ENCODE data around the gene SHC1. TPM values are rescaled to one million over a fixed set of nuclear protein-coding genes. Genes with fewer than 3 reads are reported as not detected.

Gene SHC1
- polyA plus RNA-seq, 3 donors: 26.7 to 70.6 (median 31.5) TPM

- peaks cover 0 to 8% of the 10 kb centered on the region in 2 donors for H3K36me3 ChIP-seq (replicated peaks in 1 of 2; ENCODE audit: control insufficient read depth in 1 of 2, insufficient read depth in 2 of 2, low read length in 2 of 2)
- no peak overlapping the region for H3K4me2 ChIP-seq (replicated peaks; ENCODE audit: extremely low read depth, low read length, poor library complexity, severe bottlenecking)
- no peaks in the 10 kb centered on the region for H3K4me1 Mint-ChIP-seq
- no peak overlapping the region for H3K4me3 ChIP-seq (replicated peaks in 1 of 3; ENCODE audit: low read depth in 2 of 3, low read length in 3 of 3)
- H3K36me3 Mint-ChIP-seq: peaks cover 19 to 29% of the 10 kb centered on the region in 2 donors
- H4K20me1 ChIP-seq (ENCODE audit: insufficient read depth, low read length): no peaks in the 10 kb centered on the region
- no peak for TF ChIP-seq CTCF (IDR thresholded peaks at IDR 0.05)
- H3K4me3 Mint-ChIP-seq: no peak overlapping the region
- peaks cover 10 to 18% (median 12%) of the 10 kb centered on the region in 7 donors for H3K9me3 Mint-ChIP-seq
- no peak overlapping the region for H3K9ac ChIP-seq (ENCODE audit: insufficient read depth, low read length, poor library complexity, severe bottlenecking)
- H3K9me3 ChIP-seq (replicated peaks in 1 of 2; ENCODE audit: control insufficient read depth in 1 of 2, insufficient read depth in 1 of 2, low read length in 2 of 2): peaks cover 0 to 8% of the 10 kb centered on the region in 2 donors
- no CpG with 5 or more reads among the region's 3 CpGs for WGBS (ENCODE audit: insufficient coverage)
- no peaks in the 10 kb centered on the region for H3K4me1 ChIP-seq (ENCODE audit: control insufficient read depth in 1 of 2, insufficient read depth in 2 of 2, low read length in 2 of 2)
- no peak for DNase-seq
- H3K27me3 Mint-ChIP-seq (ENCODE audit: low read depth in 3 of 3): peaks cover 0 to 4% (median 2%) of the 10 kb centered on the region in 3 donors
- H3K79me2 ChIP-seq (ENCODE audit: insufficient read depth, low read length): no peaks in the 10 kb centered on the region
- intact Hi-C loops (cut with micrococcal nuclease): no loop called here
- H3K27ac Mint-ChIP-seq: no peak overlapping the region
- no peak overlapping the region for H3K27ac ChIP-seq (ENCODE audit: low read depth in 1 of 2, low read length in 2 of 2)
- H3K27me3 ChIP-seq (ENCODE audit: control insufficient read depth in 2 of 2, insufficient read depth in 2 of 2, low read length in 2 of 2): no peaks in the 10 kb centered on the region
- no peak overlapping the region for H2AFZ ChIP-seq (ENCODE audit: insufficient read depth, low read depth, low read length, poor library complexity, severe bottlenecking)
These were observed 57.3 kb downstream of the SHC1 start for GRCh38 chr1:154913273-154913672.

GRCh38 chr1:154912755-154913154 lies 57.8 kb downstream of the SHC1 start:
- Histone ChIP-seq H3K4me3 (replicated peaks in 1 of 3; ENCODE audit: low read depth in 2 of 3, low read length in 3 of 3) (no peak overlapping the region), H4K20me1 (ENCODE audit: insufficient read depth, low read length) (no peaks in the 10 kb centered on the region), H2AFZ (ENCODE audit: insufficient read depth, low read depth, low read length, poor library complexity, severe bottlenecking) (no peak overlapping the region), H3K9ac (ENCODE audit: insufficient read depth, low read length, poor library complexity, severe bottlenecking) (no peak overlapping the region), H3K4me2 (replicated peaks; ENCODE audit: extremely low read depth, low read length, poor library complexity, severe bottlenecking) (no peak overlapping the region), H3K9me3 (replicated peaks in 1 of 2; ENCODE audit: control insufficient read depth in 1 of 2, insufficient read depth in 1 of 2, low read length in 2 of 2) (peaks cover 0 to 8% of the 10 kb centered on the region in 2 donors), H3K79me2 (ENCODE audit: insufficient read depth, low read length) (no peaks in the 10 kb centered on the region), H3K27ac (ENCODE audit: low read depth in 1 of 2, low read length in 2 of 2) (no peak overlapping the region), H3K36me3 (replicated peaks in 1 of 2; ENCODE audit: control insufficient read depth in 1 of 2, insufficient read depth in 2 of 2, low read length in 2 of 2) (peaks cover 0 to 8% of the 10 kb centered on the region in 2 donors), H3K4me1 (ENCODE audit: control insufficient read depth in 1 of 2, insufficient read depth in 2 of 2, low read length in 2 of 2) (no peaks in the 10 kb centered on the region), H3K27me3 (ENCODE audit: control insufficient read depth in 2 of 2, insufficient read depth in 2 of 2, low read length in 2 of 2) (no peaks in the 10 kb centered on the region)
- peak overlapping the region in 1 of 7 donors; percentile 16 for H3K27ac Mint-ChIP-seq
- no peaks in the 10 kb centered on the region for H3K4me1 Mint-ChIP-seq
- 88% methylated on average over 1 of the region's 2 CpGs for WGBS (ENCODE audit: insufficient coverage)
- H3K4me3 Mint-ChIP-seq: no peak overlapping the region
- TF ChIP-seq CTCF (IDR thresholded peaks at IDR 0.05): no peak
- peaks cover 19 to 24% of the 10 kb centered on the region in 2 donors for H3K36me3 Mint-ChIP-seq
- peaks cover 1 to 4% (median 2%) of the 10 kb centered on the region in 3 donors for H3K27me3 Mint-ChIP-seq (ENCODE audit: low read depth in 3 of 3)
- peaks cover 10 to 16% (median 12%) of the 10 kb centered on the region in 7 donors for H3K9me3 Mint-ChIP-seq
- intact Hi-C loops (cut with micrococcal nuclease): no loop called here
- no peak for DNase-seq

Small RNA genes within 50 kb of the gene (small RNA-seq; reads per million reads assigned to genes)
- gene MIR4258 (ENCODE audit: insufficient read length, low read depth) (not detected), gene RF00017 (ENCODE audit: insufficient read length, low read depth) (not detected)

Other genes with a start within 250 kb of the SHC1 start
- gene KCNN3, start 100.5 kb downstream of the SHC1 start, polyA plus RNA-seq: not detected
- gene PMVK, start 34.0 kb downstream of the SHC1 start, polyA plus RNA-seq: 10 to 100 TPM; 17.2 to 43.2 (median 41.9) TPM
- 10 to 100 TPM; 23.1 to 31.7 (median 24.0) TPM for gene PBXIP1, start 14.6 kb downstream of the SHC1 start, polyA plus RNA-seq
- 10 to 100 TPM in 2 of 3 donors, 1 to 10 TPM in 1; 8.2 to 12.5 (median 12.0) TPM for gene PYGO2, start 9.0 kb downstream of the SHC1 start, polyA plus RNA-seq
- gene CKS1B, start 3.9 kb upstream of the SHC1 start, polyA plus RNA-seq: 10 to 100 TPM in 2 of 3 donors, 1 to 10 TPM in 1; 9.4 to 22.6 (median 18.0) TPM
- gene FLAD1, start 12.6 kb upstream of the SHC1 start, polyA plus RNA-seq: 10 to 100 TPM; 31.5 to 41.6 (median 35.1) TPM
- gene LENEP, start 22.8 kb upstream of the SHC1 start, polyA plus RNA-seq: not detected
- 100 to 1,000 TPM in 1 of 3 donors, 1 to 10 TPM in 2; 6.3 to 149 (median 9.6) TPM for gene ZBTB7B, start 32.1 kb upstream of the SHC1 start, polyA plus RNA-seq
- 1 to 10 TPM in 1 of 3 donors, not detected in 2; 2.6 TPM for gene DCST2, start 63.0 kb upstream of the SHC1 start, polyA plus RNA-seq
- under 1 TPM in 1 of 3 donors, not detected in 2; 0.05 TPM for gene DCST1, start 63.1 kb upstream of the SHC1 start, polyA plus RNA-seq
- 100 to 1,000 TPM in 1 of 3 donors, 10 to 100 TPM in 2; 44.5 to 202 (median 74.3) TPM for gene ADAM15, start 80.6 kb upstream of the SHC1 start, polyA plus RNA-seq
- gene EFNA4, start 93.0 kb upstream of the SHC1 start, polyA plus RNA-seq: 1 to 10 TPM; 2.3 to 8.0 (median 4.1) TPM
- 1 to 10 TPM in 1 of 3 donors, under 1 TPM in 2; 0.45 to 1.7 (median 0.92) TPM for gene EFNA3, start 108.1 kb upstream of the SHC1 start, polyA plus RNA-seq
- 1 to 10 TPM in 1 of 3 donors, not detected in 2; 1.2 TPM for gene EFNA1, start 157.1 kb upstream of the SHC1 start, polyA plus RNA-seq
- gene SLC50A1, start 165.1 kb upstream of the SHC1 start, polyA plus RNA-seq: 10 to 100 TPM; 40.0 to 50.8 (median 49.4) TPM
- 100 to 1,000 TPM in 2 of 3 donors, 10 to 100 TPM in 1; 99.9 to 141 (median 105) TPM for gene DPM3, start 169.8 kb upstream of the SHC1 start, polyA plus RNA-seq
- 100 to 1,000 TPM; 157 to 256 (median 247) TPM for gene KRTCAP2, start 202.6 kb upstream of the SHC1 start, polyA plus RNA-seq
- gene TRIM46, start 203.1 kb upstream of the SHC1 start, polyA plus RNA-seq: under 1 TPM in 1 of 3 donors, not detected in 2; 0.13 TPM
- 10 to 100 TPM in 1 of 3 donors, 1 to 10 TPM in 2; 3.2 to 50.7 (median 5.3) TPM for gene THBS3, start 237.2 kb upstream of the SHC1 start, polyA plus RNA-seq
- gene MTX1, start 237.9 kb upstream of the SHC1 start, polyA plus RNA-seq: 100 to 1,000 TPM in 1 of 3 donors, 10 to 100 TPM in 2; 79.7 to 101 (median 86.0) TPM

All from CD14-positive monocyte (primary cell).